ENCODE measurements around the gene PSENEN.

PSENEN gene

DNA sequence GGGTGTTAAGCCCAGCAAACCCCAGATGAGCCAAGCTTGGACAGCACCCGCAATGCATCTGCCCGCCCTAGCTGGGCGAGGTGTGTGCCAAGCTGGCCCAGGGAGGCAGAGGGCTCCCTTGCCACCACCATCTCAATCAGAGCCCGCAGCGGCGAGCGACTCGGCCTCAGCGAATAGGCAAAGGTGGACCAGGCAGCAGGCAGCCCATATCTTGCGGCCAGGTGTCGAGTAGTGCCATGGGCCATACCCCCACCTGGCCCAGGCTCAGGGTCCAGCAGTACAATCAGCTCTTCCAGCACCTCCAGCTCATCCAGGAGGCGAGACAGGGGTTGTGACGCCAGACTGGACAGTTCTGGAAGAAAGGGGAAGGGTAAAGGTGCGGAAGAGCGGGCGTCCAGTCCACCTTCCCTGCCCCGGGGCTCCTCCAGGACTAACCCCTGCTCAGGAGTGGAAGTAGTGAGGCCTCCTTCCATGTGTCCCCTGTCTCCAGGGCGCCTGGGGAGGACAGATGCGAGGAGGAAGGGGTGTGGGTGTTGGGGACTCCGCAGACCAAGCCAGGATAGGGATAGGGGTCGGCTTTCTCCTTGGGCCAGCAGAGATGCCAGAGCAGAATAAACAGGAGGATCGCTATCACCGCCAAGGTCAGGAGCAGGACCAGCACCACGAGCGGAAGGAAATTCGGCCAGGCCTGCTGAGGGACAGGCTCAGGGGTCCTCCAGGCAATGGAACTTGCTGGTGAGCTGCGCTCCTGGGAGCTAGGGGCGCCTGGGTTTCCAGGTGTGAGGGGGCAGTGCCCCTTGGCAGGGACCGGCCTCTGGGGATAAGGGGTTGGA is 6.0 kb upstream of the PSENEN start:
- TF ChIP-seq CTCF (IDR thresholded peaks at IDR 0.05; ENCODE audit: insufficient read depth, low read length, poor library complexity, severe bottlenecking): no peak
- H3K27me3 ChIP-seq (replicated peaks; ENCODE audit: control insufficient read depth, insufficient read depth, low read length): no peaks in the 10 kb centered on the region
- H3K36me3 ChIP-seq (ENCODE audit: control insufficient read depth, insufficient read depth, low read length): peaks cover 26% of the 10 kb centered on the region
- no peak for DNase-seq (ENCODE audit: extremely low read depth, insufficient read length)
- H3K4me3 ChIP-seq (replicated peaks; ENCODE audit: low read depth, low read length): peak overlapping the region; percentile 74; the same call in 1 of the 2 replicates

DNA sequence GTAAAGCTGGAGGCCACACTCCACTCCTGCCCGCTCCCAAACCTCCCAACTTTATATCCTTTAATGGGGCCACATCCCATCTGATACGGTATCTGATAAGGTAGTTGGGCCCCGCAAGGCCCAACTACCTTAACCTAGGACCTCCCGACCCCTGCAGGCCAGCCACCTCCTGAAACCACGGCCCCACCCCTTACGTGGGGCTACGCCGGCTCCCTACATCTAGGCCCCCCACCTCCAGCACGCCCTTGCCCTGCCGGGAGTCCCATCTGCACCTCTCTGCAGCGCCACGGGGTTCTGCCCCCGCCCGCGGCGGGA is 5.4 kb upstream of the PSENEN start:
- no peak for TF ChIP-seq CTCF (IDR thresholded peaks at IDR 0.05; ENCODE audit: insufficient read depth, low read length, poor library complexity, severe bottlenecking)
- H3K27me3 ChIP-seq (replicated peaks; ENCODE audit: control insufficient read depth, insufficient read depth, low read length): no peaks in the 10 kb centered on the region
- H3K36me3 ChIP-seq (ENCODE audit: control insufficient read depth, insufficient read depth, low read length): peaks cover 22% of the 10 kb centered on the region
- peak overlapping the region; percentile 74 for H3K4me3 ChIP-seq (replicated peaks; ENCODE audit: low read depth, low read length)
- no peak for DNase-seq (ENCODE audit: extremely low read depth, insufficient read length)

GRCh38 chr19:35740423-35741202 is 4.8 kb upstream of the PSENEN start:
- Histone ChIP-seq H3K27me3 (replicated peaks; ENCODE audit: control insufficient read depth, insufficient read depth, low read length) (no peaks in the 10 kb centered on the region), H3K4me3 (replicated peaks; ENCODE audit: low read depth, low read length) (peak overlapping the region; percentile 74), H3K36me3 (ENCODE audit: control insufficient read depth, insufficient read depth, low read length) (peaks cover 17% of the 10 kb centered on the region)
- DNase-seq (ENCODE audit: extremely low read depth, insufficient read length): peak; percentile 94
- peak; percentile 40 for TF ChIP-seq CTCF (IDR thresholded peaks at IDR 0.05; ENCODE audit: insufficient read depth, low read length, poor library complexity, severe bottlenecking)

- H3K36me3 ChIP-seq (ENCODE audit: control insufficient read depth, insufficient read depth, low read length): peaks cover 17% of the 10 kb centered on the region
- peak; percentile 26 for TF ChIP-seq CTCF (IDR thresholded peaks at IDR 0.05; ENCODE audit: insufficient read depth, low read length, poor library complexity, severe bottlenecking)
- DNase-seq (ENCODE audit: extremely low read depth, insufficient read length): no peak
- H3K4me3 ChIP-seq (replicated peaks; ENCODE audit: low read depth, low read length): peak overlapping the region; percentile 74
- H3K27me3 ChIP-seq (replicated peaks; ENCODE audit: control insufficient read depth, insufficient read depth, low read length): no peaks in the 10 kb centered on the region
Observed at GRCh38 chr19:35741203-35741515, 4.3 kb upstream of the PSENEN start.

DNA sequence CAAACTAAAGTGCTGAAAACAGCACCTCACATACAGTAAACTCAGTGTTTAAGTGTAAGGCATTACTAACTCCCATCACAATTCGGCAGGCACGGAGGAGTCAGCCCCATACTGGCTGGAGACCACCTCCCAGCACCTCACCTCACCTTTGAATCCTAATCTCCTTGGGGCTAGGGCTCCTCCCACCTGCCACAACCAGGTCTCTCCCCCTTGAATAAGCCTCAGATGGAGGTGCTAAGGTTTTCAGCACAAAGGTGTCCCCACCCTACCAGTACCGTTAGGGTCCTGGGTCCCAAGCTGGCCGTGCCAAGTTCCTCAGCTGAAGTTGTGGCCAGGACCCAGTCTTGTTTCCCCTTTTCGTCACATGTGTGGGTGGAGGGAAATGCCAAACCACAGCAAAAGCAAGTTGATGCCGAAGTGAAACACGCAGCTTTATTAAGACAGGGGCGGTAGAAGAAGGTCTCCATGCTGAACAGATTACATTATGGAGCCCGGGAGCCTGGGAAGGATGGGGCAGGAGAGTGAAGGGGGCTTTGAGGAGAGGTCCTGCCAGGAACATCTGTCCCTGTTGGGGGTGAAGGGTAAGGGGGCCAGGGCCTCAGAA is 3.2 kb upstream of the PSENEN start, which contains the start of gene IGFLR1:
Gene IGFLR1 (minus strand): TSS at position 332 of the 604 bp plus-strand sequence. CDS start 1,272 bp downstream, outside the sequence.
- Histone ChIP-seq H3K27me3 (replicated peaks; ENCODE audit: control insufficient read depth, insufficient read depth, low read length) (no peaks in the 10 kb centered on the region), H3K36me3 (ENCODE audit: control insufficient read depth, insufficient read depth, low read length) (peaks cover 10% of the 10 kb centered on the region), H3K4me3 (replicated peaks; ENCODE audit: low read depth, low read length) (peak within 1 kb of the TSS; percentile 74)
- DNase-seq (ENCODE audit: extremely low read depth, insufficient read length): peak; percentile 75
- TF ChIP-seq CTCF (IDR thresholded peaks at IDR 0.05; ENCODE audit: insufficient read depth, low read length, poor library complexity, severe bottlenecking): no peak
